Measurements from ENCODE around the gene C1QTNF5.

C1QTNF5 gene

DNA sequence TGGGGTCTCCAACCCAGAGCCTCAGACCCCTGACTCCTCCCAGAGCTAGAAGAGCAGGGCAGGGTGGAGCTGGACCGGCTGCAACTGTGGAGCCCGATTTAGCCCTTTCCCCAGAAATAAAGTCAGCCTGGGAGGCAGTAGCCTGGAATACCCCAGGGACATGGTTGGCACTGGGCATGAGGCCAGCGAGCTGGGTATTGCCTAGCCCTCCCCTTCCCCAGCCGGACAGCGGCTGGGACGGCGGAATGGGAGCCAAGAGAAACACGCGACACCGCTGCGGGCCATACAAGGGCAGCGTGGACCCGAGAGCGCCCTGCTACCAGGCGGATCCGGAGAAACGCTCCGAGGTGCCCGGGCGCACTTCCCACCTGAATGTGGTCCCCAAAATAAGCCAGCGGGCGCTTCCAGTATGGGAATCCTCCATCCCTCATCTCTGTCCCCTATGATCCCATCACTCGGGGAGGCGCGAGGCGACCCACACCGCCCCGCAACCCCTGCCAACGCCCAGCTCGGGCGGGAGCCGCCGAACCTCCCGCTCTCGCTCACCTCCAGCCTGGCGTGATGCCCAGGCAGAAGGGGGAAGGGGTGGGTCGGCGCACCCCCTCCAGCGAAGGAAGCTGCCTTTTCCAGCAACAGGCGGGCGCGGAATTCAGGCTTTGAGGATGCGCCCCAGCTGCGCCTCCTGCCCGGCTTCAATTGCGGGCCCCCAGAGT lies 24.5 kb downstream of the C1QTNF5 start:
- no peak for DNase-seq

DNA sequence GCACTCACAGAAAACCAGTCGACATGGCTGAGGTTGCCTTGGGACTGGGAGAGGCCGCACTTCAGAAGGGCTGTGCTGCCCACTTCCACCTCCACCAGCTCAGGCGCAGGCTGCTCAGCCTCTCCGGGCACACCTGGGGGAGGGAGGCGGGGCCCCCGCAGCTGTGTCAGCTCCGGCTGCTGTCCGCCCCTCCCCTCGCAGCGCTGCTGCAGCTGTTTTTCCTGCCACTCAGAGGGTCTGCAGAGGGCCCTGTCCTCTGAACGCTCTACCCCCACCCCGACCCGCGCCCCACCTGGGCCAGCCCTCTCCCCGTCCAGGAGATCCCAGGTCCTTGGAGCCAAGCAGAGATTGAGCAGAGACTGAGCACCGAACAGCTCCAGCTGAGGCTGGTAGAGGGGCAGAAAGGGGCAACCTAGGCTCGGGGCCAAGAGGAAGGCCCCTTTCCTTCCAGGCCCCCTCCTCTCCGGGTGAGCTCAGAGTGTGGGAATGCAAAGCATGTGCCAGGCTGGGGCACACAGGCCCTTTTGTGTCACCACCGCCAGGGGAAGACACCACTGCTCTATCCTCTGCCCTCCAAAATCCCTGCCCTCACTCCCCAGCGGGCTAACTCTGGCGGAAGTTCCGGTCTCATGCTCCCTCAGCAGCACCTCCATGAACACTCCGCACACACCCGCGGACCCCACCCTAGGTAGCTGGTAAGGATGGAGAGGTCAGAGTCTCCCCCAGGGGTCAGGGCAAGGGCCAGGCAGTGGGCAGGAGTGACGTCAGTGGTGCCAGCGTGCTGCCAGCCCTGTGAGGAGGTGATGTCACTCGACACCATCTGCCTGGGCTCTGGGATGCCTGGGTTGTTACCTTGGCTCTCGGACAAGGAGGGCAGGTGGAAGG lies 25.3 kb downstream of the C1QTNF5 start:
- DNase-seq, result no peak

DNA sequence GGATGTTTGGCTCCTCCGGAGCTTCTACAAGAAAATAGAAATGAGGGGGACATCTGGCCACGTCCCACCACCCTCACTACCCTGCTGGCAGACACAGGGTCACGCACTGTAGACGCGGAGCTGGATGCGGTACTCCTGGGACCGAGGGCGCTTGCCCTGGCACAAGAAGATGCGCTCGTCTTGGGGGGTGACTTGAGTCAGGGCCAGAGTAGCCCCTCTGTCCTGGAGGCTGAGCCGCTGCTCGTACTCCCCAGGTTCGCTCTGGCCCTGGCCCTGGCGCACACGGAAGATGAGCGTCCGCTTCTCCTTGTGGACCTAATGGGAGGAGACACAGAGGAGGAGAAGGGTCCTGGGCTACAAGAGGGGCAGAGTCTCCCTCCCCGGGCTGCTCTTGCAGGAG lies 26.0 kb downstream of the C1QTNF5 start:
- DNase-seq, result no peak

DNA sequence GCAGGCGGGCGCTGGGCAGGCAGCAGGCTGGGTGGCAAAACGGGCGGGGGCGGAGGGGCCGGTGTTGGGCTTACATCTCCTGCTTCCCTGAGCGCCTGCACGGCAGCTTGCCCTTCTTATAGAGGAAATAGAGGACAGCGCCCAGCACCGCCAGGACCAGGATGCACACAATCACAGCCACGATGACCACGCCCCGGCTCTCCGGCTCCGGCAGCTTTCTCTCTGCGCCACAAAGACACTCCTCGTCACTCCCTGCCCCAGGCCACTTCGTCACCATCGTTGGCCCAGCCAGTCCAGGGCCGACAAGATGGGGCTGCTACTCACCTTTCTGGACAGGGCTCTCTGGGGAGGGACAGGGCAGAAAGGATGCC lies 30.0 kb downstream of the C1QTNF5 start:
- no peak for DNase-seq

DNA sequence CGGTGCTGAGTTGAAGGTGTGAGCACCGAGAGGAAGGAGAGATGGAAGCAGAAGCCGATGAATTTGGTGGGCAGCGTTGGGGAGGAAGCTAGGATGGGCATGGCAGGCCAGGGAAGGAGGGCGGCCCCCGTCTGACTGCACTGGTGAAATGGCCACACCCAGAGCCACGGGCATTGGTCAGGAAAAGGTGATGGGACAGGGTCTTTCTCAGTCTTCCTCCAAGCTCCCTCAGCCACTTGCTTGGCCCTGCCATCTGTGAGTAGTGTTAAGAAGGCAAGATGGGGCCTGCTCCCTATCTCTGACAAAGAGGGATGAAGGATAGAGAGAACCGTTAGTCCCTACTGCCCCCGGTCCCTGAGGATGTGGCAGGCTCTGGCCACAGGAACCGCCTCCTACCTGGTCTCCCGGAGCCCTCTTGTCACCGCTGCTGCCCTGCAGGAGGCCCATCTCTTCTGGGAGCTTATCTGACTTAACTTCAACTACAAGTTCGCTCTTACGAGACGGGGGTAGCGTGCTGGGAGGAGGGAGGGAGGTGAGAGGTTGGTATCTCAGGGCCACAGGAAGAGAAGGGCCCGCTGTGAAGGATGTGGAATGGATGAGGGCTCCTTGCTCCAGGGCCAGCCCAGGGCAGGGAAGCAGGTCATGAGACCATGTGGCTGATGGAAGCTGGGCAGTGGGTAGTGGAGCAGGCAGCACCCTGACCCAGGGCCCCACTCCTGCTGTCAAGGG lies 30.6 kb downstream of the C1QTNF5 start:
- no peak for DNase-seq

DNA sequence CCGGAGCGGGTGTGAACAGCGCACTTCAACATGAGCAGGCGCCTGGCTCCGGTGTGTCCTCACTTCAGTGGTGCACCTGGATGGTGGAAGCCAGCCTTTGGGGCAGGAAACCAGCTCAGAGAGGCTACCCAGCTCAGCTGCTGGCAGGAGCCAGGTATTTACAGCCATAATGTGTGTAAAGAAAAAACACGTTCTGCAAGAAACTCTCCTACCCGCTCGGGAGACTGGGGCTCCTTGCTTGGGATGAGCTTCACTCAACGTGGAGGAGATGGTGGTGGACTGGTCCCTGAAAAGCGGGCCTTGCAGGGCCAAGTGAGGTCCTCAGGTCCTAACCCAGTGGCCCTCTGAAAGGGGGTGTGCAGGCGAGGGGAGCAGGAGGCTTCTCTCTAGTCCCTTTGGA lies 31.3 kb downstream of the C1QTNF5 start:
- DNase-seq, result no peak

DNA sequence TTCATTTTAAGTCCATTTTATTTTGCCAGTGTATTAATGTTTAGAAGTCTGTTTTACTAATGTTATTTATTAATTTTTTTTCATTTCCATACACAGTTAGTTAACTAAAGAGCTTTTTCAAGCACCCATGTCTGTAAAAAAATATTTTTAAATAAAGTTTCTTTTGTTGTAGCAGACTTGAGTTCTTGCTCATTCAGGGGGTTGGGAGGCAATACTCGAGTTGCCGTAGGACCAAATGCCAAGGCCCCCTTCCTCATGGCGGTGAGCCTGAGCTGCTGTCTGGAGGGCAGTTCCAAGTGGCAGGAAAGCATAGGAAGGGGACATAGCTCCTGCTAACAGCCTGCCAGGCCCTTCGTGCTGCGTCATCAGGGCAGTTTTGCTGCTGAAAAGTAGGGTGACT lies 32.7 kb downstream of the C1QTNF5 start:
- DNase-seq, result no peak

DNA sequence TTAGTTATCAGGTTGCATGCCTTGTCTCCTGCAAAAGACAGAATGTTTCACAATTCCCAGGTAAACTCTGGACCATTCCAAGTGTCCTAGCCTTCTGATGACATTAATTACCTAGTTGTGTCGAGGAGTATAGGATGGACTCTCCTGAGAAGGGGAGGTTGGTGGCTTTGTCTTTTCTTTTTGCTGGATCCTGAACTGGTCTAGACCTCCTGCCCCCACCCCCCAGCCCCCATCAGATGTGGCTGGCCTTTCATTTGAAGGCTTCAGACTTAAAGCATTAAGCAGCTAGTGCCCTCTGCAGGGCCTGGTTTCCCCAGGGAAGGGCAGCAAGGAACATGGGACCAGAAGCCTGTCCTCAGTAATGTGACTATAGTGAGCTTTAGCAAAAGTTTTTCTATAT lies 33.5 kb downstream of the C1QTNF5 start:
- peak; percentile 40 for DNase-seq

DNA sequence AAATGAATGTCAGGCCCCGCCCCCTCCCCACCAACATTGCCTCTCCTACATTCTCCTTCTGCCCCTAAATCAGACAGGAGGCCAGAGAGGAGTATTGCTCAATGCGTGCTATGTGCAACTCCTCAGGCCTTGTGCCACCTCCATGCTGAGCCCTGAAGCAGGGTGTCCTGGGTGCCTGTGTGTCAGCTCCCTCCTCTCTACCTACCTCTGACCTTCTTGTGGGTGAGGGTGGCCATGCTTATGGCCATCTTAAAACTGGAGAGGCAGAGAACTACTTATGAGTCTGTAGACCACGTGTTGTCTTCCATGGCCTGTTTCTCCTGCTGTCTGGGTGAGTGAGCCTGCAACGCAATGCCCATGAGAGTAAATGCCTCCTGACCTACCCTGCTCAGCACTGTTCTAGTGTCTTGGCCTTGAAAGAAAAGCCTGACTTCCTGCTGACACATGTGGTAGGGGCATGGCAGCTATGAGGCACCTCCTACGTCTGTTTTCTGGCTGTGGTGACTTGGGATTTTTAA lies 34.3 kb downstream of the C1QTNF5 start:
- peak; percentile 19 for DNase-seq

DNA sequence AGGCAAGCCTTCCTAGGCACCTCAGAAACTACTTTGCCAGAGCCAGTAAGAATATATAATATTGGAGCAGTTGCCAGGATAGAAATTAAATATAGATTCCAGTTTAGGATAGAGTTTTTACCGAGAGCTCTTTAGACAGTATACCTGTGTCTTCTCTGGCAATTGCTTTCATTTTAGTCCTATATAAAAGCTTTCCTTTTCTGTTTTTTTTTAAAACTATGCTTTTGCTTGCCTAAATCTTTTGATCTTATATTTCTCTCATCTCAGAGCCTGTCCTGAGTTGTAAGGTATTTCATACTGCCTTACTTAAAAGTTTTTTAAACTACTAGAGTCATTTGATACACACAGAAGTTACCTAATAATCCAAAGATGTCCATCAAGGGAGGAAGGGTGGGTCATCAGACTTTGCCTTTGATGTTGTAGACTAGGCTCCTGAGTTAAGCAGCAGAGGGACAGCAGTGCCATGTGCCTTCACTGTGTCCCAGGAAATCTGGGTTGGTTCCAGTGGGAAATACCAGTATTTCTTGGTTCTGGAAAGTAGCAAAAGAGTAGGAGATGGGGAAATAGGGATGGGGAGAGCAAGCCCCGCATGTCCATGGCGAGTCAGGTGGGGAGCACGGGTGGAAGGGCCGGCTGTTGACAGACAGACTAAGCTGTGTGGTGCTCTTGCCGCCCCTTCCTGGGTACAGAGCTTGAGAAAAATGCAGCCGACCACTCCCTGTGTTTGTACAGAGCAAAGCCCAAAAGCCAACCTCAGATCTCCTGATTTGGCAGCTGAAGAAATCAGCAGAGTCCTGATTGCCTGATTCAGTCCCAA lies 34.9 kb downstream of the C1QTNF5 start:
- no peak for DNase-seq

DNA sequence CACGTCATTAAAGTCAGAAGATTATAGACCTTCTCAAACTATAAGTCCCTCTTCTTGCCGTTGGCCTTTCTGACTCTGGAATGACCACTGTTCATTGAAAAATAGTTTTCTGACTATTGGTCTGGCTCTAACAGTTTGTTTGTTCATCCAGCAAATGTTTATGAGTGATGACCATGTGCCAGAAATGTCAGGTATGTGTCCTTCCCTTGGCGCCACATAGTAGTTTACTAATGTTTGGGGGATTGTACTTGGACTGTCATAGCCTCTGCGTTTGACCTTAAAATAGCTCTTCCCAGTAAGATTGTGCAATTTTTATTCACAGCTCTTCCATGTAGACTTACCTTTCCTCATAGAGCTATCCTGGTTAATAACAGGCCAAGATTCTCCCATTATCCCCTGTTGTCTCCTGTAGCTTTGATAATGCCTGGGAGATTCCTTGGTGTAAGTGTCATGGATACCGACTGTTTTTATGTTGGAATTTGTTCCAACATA lies 37.4 kb downstream of the C1QTNF5 start:
- no peak for DNase-seq

DNA sequence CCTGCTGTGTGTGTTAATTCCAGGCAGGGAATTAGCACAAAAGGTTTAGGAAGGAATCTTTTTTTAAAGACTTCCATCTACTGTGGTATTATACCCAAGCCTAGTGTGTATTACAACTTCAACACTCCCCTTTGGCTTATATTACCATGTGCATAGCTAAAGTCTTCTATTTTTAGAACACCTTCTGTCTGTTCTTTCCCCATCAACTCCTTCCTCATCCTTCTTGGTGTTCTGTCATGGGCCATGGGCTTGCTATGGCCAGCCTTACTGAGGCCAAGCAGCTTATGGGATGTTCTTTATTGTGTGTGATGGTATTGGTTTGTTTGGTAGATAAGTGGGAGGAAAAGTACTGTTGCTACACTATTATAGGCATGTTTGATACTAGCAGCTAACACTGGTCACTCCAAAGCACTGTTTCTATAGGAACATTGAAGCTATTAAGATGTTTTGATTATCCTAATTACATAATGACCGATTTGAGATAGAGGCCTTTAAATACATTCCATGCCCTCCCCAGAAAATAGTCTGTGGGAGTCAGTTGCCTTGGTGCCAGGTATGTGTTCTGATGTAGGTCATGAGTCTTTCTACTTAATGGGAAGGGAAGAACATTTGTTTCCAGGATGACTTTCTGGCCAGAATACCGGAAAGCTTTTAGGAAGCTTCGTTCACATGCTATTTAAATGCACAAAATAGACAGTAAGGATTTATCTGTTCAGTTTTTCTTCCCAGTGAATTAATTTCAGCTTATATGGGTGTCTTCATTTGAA lies 40.3 kb downstream of the C1QTNF5 start:
- DNase-seq, result no peak

DNA sequence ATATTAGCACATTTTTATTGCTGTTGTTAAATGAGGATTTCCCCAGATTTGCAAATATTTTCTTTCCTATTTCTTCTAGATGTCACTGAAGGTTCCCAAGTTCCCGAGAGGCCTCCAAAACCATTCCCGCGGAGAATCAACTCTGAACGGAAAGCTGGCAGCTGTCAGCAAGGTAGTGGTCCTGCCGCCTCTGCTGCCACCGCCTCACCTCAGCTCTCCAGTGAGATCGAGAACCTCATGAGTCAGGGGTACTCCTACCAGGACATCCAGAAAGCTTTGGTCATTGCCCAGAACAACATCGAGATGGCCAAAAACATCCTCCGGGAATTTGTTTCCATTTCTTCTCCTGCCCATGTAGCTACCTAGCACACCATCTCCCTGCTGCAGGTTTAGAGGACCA lies 41.3 kb downstream of the C1QTNF5 start:
- no peak for DNase-seq

DNA sequence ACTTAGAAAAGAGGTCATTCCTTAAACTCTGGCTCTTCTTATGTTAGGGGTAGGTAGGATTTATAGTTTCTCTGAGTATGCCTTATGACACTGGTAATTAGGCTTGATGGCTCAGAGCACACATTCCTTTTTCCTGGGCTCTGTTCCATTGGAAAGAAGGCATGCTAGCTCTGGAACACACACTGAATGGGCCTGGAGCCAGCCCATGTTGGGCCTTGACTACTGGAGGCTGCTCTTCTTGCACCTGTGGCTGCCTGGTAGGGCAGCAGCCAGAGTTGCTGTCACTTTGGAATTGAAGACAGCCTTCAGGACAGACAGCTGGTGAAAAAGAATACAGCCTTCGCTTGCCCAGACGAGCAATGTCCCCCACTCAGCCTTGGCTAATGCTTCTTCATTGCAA lies 42.0 kb downstream of the C1QTNF5 start:
- DNase-seq, result no peak

DNA sequence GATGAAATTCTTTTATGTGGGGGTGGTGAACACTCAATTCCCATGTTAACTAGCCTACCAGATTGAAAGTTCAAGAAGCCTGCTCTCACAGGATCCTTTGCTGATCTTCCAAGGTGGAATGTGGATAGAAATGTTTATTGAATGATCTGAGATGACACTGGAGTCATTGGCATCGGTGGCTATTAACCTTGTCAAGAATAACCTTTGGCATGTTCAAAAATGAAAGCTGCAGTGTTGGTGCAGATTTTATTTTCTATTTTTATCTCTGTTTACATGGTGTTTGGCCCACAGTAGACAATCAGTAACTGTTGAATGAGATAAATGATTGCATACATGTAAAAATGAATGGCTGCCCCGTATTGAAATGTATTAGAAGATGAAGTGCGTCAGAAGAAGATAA lies 42.7 kb downstream of the C1QTNF5 start:
- DNase-seq, result no peak

DNA sequence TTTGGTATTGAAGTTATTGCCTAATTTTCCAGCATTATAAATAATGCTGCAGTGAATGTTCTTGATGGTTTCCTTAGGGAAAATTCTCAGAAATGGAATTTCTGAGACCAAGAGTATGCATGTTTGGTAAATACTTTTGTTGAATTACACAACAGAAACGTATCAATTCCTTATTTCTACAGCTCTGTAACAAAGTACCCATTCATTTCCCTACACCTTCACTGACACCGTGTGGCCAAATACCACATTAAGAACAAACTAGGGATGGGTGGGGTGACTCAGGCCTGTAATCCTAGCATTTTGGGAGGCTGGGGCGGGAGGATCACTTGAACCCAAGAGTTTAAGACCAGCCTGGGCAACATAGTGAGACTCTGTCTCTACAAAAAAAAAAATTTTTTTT lies 45.5 kb downstream of the C1QTNF5 start:
- peak; percentile 47 for DNase-seq

DNA sequence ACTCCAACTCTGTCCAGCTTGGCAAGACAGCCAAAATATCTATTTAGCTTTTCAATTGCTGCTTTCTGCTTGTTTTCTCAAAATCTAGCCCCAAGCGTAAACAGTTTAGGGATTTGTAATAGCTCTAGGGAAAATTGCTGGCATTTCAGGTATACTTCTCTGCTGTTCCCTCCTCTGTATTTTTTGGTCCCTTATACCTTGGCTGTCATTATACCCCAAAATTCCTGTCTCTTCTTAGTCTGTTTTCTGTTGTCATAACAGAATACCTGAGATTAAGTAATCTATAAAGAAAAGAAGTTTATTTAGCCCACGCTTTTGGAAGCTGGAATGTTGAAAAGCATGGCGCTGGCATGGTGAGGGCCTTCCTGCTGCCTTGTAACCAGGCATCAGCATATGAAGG lies 47.2 kb downstream of the C1QTNF5 start:
- no peak for DNase-seq

DNA sequence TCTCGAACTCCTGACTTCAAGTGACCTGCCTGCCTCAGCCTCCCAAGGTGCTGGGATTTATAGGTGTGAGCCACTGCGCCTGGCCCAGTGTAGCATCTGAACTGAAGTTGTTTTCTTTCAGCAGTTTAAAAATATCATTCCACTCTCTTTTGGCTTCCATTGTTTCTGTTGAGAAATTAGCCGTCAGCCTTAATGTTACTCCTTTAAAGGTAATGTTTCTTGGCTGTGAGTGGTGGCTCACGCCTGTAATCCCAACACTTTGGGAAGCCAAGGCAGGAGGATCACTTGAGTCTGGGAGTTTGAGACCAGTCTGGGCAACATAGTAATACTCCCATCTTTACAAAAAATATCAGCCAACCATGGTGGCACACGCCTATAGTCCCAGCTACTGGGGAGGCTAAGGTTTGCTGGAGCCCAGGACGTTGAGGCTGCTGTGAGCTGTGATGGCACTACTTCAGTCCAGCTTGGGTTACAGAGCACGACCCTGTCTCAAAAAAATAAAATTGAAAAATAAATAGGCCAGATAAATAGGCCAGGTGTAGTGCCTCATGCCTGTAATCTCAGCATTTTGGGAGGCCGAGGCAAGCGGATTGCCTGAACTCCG lies 49.7 kb downstream of the C1QTNF5 start:
- peak; percentile 12 for DNase-seq

All from OCI-M1 (cell line).